ENCODE measurements around the gene TSPYL1.

Gene TSPYL1

DNA sequence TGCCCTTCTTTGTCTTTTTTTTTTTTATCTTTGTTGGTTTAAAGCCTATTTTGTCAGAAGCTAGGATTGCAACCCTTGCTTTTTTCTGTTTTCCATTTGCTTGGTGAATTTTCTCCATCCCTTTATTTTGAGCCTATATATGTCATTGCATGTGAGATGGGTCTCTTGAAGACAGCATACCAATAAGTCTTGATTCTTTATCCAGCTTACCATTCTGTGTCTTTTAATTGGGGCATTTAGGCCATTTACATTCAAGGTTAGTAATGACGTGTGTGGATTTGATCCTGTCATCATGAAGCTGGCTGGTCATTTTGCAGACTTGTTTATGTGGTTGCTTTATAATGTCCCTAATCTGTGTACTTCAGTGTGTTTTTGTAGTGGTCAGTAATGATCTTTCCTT is 16.4 kb downstream of the TSPYL1 start:
- DNase-seq (ENCODE audit: low read depth in 2 of 2) = no peak

DNA sequence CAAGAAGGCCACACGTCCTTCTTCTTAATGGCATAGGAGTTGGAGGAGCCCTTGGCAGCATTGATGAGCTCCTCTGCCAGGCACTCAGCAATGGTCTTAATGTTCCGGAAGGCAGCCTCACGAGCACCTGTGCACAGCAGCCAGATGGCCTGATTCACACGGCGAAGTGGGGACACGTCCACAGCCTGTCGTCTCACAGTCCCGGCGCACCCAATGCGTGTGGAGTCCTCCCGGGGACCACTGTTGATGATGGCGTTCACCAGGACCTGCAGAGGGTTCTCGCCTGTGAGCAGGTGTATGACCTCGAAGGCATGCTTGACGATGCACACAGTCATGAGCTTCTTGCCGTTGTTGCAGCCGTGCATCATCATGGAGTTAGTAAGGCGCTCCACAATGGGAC is 21.2 kb downstream of the TSPYL1 start:
- DNase-seq (ENCODE audit: low read depth in 2 of 2) = no peak

DNA sequence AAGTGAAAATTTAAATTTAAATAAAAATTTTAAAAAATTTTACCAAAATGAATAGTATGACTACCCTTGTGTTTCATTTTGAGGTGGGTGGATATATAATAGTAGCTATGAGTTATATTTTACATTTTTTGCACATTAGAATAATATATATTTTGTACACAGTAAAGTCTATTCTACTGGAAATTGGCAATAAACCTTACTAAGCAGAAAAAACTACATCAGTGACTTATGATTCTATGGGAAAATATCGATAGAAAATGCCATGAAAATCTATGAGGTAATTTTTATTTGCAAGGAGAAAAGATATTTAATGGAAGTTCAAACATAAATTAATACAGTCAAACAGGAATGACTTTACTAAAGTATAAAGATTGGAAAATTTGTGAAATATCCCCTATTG is 23.0 kb downstream of the TSPYL1 start:
- no peak for DNase-seq (ENCODE audit: low read depth in 2 of 2)

DNA sequence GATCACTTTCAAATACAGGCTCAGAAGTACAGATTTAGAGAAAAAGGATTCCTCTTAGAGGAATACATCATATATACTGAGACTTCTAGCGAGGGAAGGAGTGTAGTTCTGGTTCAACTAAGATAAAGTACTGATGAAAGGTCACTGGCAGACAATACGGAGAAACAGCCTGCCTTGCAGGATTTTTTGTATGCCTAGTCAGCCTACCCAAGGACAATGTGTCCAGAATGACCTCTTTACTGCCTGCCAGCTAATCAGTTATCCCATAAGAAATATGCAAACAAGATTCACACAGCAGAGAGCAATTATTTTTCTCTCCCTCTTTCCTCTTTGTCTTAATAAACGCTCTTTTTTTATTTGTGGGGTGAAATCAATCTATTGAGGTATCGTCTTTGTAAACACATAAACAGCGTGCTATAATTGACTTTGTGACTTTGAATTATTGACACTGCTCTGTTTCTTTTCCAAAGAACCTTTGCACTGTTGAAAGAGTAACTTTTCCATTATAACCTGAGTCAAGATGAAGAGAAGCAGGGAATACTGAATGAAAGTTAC is 24.4 kb downstream of the TSPYL1 start:
- DNase-seq (ENCODE audit: low read depth in 2 of 2) = no peak

DNA sequence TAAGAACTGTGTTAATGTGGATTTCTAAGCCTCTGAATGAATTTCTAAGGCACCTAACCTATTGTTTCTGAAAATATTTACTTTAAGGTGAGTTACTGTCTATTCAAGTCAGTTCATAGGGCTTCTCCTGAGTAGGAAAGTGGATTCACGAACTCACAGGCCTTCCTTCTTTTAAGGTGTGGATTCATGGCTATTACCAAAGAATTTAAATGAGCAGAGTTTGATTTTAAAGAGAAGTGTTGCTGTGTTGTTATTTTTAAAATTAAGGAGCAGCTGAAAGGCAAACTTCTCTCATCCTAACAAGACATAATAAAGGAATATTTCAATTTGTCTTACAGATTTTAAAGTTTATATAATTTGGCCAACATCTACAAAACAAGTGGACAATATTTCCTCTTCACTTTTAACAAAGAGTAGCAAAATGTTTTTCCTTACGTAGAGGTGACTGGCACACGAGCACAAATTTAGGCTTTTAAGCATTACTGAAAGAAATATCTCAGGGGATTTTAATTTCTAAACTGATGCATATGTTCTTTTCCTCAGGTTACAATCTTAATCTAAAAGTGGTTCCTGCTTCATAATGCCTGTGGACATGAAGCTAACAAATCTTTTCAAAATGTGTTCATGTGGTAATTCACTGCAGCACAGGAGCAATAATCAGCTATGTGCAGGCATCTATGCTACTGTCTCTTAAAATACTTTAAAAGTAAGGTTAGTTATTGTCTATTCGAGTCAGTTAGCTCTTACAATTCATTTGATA is 25.3 kb downstream of the TSPYL1 start:
- no peak for DNase-seq (ENCODE audit: low read depth in 2 of 2)

DNA sequence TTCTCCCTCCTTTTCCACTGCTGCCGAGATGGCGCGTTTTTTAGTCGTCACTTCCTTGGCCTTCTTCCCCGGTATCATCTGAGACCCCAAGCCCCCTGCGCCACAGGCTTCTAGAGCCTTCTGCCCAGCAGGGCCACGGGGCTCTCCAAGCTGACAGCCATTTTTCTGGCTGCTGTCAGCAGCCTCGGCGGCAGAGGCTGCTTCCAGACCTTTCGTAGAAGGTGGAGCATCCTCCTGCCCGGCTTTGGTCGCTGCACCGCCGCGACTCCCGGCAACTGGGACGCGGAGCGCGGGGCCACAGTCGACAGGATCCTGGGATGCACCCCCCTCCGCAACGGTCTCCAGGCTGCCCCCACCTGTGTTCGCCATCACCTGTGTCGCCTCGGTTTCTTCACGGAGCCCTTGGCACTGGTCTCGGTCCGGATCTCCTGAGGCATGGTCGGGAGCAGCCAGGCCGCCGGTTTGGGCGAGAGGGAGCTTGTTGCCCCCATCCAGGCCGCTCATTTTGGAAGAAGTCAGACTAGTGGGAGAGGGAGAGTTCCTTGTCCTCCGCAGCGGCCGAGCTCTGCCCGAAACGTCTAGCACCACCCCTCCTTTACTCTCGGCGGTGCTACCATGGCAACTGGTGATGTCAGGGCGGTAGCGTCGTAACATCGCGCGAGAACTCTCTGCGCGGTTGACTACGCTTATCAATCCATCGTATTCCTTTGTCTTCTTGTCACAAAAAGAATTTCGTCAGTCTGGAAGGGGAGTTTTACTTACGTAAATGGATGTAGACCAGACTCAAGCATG is 26.0 kb downstream of the TSPYL1 start, which contains the start of gene TSPYL4:
TSPYL4 (minus strand) TSS at position 571 of the 792 bp plus-strand sequence; CDS start at position 504, 67 bp downstream.
- peak; percentile 77 to 86 for DNase-seq (ENCODE audit: low read depth in 2 of 2)

DNA sequence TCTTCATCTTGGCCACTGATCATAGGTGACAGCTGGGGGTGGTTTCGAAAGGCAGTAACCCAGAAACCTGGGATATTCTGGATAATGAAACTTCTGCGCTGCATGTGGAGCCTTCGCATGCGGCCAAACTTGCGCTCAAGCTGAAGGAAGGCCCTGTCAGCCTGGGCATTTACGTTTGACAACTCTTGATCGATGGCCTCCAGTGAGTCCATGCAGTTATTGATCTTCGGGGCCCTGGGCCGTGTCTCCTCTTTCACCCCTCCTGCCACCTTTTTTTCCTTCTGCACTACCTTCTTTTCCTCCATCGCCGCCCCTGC is 26.6 kb downstream of the TSPYL1 start:
- no peak for DNase-seq (ENCODE audit: low read depth in 2 of 2)

DNA sequence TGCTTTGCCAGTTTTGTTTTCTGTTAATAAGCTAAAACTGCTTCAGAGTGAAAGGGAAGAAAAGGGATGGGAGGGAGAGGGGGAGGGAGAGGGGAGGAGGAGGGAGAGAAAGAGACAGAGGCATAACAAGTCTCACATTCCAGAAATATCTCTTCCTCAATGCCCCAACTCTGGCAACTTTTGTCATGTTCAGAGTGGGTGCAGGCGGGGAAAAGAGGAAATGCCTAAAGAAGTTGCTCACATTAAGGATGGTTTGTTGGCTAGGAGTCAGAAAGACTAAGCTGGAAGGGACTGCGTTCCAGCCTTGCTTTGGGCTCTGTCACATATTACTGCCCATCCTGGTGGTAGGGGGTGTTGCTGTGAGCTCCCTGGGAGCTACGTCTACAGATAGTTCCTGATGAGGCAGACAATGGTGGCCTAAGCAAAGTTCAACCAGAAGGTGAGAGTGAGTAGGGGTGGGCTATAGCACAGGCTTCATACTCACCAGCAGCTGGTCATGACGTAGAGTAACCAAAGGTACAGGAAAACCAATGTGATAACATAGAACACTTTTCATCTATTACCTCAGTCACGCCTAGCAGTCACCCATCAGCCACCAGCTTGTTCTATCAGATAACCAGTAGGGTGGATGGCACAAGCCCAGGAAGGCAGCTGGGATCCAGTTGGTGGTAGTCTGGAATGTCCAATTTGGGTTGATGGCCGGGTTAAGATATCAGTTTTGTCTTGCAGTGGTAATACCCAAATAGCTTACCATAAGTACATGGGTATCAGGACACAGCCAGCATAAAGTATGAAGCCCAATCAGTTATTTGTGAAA is 28.0 kb downstream of the TSPYL1 start:
- no peak for DNase-seq (ENCODE audit: low read depth in 2 of 2)

DNA sequence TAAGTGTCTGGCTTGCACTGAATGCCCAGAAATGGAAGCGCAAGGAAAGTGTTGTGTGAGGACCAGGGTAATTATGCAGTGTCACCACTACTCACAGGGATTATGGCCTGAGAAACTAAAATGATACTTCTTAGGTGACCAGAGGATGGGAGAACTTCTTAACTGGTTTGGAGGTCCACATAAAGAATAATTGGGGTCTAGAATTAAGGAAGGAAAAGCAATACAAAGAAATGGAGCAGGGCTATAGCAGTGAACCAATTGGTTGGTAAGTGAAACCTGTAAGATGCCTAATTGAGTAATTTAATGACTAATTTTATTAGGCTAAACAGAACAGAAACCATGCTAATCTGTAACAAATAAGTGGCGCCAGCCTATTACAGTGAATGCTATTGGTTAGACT is 31.2 kb downstream of the TSPYL1 start:
- DNase-seq (ENCODE audit: low read depth in 2 of 2) = no peak

DNA sequence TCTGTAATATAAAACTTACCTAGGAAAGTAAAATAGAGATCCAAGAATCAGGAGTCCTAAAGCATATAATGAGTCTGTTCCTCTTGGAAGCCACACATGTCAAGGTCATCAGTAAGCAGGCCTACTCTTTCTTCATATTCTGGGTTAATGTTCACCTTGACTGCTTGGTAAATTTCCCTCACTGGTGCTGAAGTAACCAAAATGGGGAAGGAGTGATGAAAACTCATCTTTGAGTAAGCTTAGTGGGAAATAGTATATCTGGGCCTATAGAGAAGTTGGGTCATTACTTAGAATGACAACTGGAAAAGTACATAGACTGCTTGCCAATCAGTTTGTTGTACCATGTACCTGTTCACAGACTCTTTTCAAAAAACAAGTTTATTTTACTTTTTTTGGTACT is 32.4 kb downstream of the TSPYL1 start:
- no peak for DNase-seq (ENCODE audit: low read depth in 2 of 2)

DNA sequence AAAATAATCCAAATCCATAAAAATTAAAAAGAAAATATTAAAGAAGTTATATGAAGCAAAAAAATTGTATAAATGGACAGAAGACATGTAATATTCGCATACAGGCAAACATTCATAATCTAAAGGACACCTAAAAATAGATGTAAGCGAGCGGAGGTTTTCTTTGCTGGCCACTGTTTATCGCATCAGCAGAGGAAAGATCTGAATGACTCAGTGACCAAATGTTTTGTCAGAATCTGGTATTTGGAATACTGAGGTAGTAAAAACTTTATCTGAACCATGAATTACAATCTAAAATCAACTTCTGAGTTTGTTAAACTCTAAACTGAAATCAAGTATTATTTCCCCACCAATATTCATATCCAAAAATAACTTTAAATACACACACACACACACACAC is 33.6 kb downstream of the TSPYL1 start:
- DNase-seq (ENCODE audit: low read depth in 2 of 2) = no peak

DNA sequence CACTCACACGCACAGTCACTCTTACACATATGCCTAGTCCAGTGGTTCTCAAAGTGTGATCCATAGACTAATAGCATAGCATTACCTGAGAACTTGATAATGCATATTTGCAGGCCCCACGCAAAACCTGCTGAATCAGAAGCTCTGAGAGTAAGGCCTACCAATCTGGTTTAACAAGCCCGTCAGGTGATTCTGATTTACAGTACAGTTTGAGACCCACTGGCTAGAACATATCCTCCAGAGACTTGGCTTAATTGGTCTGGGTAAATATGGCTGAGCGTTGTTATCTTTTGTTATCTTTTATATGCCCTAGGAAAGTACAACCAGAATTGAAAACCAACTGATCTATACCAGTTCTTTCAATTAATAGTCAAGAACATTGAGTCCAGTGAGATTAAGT is 35.4 kb downstream of the TSPYL1 start:
- no peak for DNase-seq (ENCODE audit: low read depth in 2 of 2)

DNA sequence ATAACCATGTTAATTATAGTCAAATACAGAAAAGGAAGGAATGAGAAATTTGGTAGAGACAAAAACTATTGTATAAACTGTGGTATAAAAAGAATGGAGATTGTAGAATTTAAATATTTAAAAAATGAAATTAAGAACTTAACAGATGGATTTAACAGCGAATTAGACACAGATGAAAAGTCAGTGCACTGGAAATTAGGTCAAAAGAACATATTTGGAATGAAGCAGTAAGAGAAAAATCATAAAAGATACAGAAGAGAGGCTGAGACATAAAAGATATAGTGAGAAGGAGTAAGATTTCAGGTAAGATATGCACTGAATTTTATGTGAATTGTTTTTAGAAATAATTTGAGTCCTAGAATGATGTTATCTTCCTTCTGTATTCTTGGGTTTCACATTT is 39.9 kb downstream of the TSPYL1 start:
- DNase-seq (ENCODE audit: low read depth in 2 of 2) = no peak

DNA sequence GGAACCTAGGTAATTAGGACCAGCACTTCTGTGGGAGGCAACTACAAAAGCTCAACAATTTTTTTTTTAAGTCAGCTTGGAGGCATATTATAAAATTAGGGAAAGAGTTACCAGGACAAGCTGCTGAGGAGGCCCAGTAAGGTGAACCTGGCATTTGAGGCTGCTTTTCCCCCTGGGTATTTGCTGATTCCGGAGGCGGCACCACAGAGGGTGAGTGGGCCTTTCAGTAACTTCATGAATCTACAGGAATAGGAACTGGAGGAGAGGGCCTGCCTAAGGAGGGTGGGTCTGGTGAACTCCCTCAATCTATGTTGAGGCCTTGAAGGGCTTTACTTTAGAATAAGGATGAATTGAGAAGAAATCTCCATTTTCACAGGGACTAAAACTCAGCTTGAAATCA is 40.5 kb downstream of the TSPYL1 start:
- no peak for DNase-seq (ENCODE audit: low read depth in 2 of 2)

DNA sequence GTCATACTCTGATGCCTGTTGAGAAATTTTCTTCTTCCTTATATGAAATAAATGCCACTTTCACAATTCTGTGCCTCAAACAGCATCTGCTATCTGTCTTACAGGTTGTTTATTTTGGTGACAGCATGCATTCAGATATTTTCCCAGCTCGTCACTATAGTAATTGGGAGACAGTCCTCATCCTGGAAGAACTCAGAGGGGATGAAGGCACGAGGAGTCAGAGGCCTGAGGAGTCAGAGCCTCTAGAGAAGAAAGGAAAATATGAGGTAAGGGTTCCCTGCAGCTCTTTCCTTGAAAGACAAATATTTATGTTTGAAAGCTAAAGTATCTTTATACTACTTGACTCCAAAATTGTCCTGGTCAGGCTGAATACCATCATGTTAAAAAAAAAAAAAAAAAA is 41.6 kb downstream of the TSPYL1 start:
- DNase-seq (ENCODE audit: low read depth in 2 of 2) = no peak

DNA sequence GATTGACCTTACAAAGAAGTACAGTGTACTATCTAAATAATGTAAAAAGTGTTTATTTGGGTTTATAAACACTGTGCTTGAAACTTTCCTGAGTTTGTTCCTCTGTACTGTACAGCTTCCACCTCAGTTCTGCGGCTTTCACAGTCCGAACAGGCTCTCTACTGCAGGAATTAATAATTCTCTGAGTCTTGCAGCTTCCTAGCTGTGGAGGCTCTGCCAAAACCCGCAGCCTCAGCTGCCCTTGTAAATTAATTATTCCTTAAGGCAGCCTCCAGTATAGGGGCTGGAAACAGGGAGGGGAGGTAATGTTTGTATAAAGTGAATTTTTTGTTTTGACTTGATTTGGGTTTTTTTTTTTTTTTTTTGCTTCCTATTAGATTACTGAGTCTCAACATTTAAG is 45.0 kb downstream of the TSPYL1 start:
- DNase-seq (ENCODE audit: low read depth in 2 of 2) = no peak

DNA sequence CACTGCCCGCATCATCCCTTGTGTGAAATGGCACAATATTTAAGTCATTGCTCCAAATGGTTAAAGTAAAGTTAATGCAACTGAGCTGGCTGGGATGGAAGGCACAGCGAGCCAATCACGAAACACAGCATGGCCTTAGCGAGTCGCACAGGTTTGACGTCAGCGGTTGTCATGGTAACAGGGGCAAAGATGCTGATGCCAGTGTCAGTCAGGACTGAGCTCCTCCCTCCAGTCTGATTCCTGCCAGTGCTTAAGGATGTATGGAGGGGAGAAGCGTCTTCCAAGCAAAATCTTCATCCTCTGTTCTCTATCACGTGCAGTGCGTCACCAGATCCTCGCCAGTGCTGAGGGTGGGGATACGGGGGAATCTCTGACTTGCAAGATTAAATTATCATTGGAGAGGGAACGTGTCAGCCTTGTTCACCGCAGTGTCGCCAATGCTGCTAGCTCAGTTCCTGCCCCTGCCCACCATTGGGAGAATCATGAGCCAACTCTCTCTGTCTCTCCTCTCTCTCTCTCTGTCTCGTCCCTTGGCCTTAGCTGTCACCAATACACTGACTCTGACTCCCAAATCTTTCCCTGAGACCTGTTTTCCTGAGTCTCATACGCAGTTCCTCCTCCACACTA is 50.3 kb downstream of the TSPYL1 start:
- DNase-seq (ENCODE audit: low read depth in 2 of 2) = no peak
